AG09319 (cell line): ENCODE results near the gene LIF.

Experiments used
- DNase-seq: peaks from one replicate; pipeline ENCODE4 v3.0.0-alpha.2; 2010; ENCODE audit warnings: low read depth; ENCODE audit errors: extremely low read depth
- CTCF ChIP-seq: IDR thresholded peaks from 2 replicates; pipeline ENCODE4 v1.5.1; 2011; ENCODE audit warnings: low read depth, mild to moderate bottlenecking, inconsistent platforms, low read length, moderate library complexity

Gene LIF

GRCh38 chr22:30246814-30247376, 336 bp upstream of the LIF start:
- no peak for DNase-seq
- TF ChIP-seq CTCF, result no peak

- TF ChIP-seq CTCF, result no peak
These were observed 1.2 kb downstream of the LIF start for GRCh38 chr22:30245181-30245984.

GRCh38 chr22:30244641-30245040, 1.9 kb downstream of the LIF start:
- no peak for DNase-seq
- no peak for TF ChIP-seq CTCF

More at GRCh38 chr22:30245181-30245984, 1.2 kb downstream of the LIF start:
- DNase-seq, result no peak

GRCh38 chr22:30244066-30244465, 2.5 kb downstream of the LIF start:
- no peak for DNase-seq
- TF ChIP-seq CTCF, result no peak

- no peak for DNase-seq
- no peak for TF ChIP-seq CTCF
These were observed 2.9 kb downstream of the LIF start for GRCh38 chr22:30243661-30244060.

- no peak for TF ChIP-seq CTCF
- no peak for DNase-seq
These were observed 4.8 kb downstream of the LIF start for GRCh38 chr22:30241576-30242371.
